Testis (tissue), 3 donors: ENCODE data around the gene KIF5C. TPM values are rescaled to one million over a fixed set of nuclear protein-coding genes. Genes with fewer than 3 reads are reported as not detected.

ENCODE experiments used
- DNase-seq: peaks from one replicate; pipeline ENCODE4 v3.0.0-alpha.2; 2019
- H3K27ac ChIP-seq, 2 donors: fragments of 200-600 bp; sonication (generic); one replicate each; pipeline ENCODE4 v1.5.1; 2019
- H3K27me3 ChIP-seq: fragments of 200-600 bp; sonication (generic); one replicate; pipeline ENCODE4 v1.5.1; 2019
- H3K36me3 ChIP-seq: fragments of 200-600 bp; sonication (generic); one replicate; pipeline ENCODE4 v1.5.1; 2017; ENCODE audit warnings: low read depth; ENCODE audit errors: missing control alignments
- H3K4me1 ChIP-seq: fragments of 200-600 bp; sonication (generic); one replicate; pipeline ENCODE4 v1.5.1; 2019
- H3K4me3 ChIP-seq, 2 donors: fragments of 200-600 bp; sonication (generic); one replicate each; pipeline ENCODE4 v1.5.1; 2017 to 2019
- H3K9me3 ChIP-seq: fragments of 200-600 bp; sonication (generic); one replicate; pipeline ENCODE4 v1.5.1; 2017
- POLR2A ChIP-seq: fragments of 450-650 bp; IDR thresholded peaks from one replicate; pipeline ENCODE4 v1.6.1; 2017; ENCODE audit warnings: antibody characterized with exemption, mild to moderate bottlenecking, moderate library complexity
- WGBS, 2 donors: methylation state at CpG; one replicate each; pipeline ENCODE4 v1.1.5; 2018; 5-methylcytosine and 5-hydroxymethylcytosine counted together
- intact Hi-C: fragments of 100-400 bp; cut with DNase I; formaldehyde crosslinking; loops from one replicate; pipeline ENCODE4 v1.15.1; 2023; ENCODE audit warnings: low total_unique reads
- polyA plus RNA-seq: library from polyadenylated mRNA; stranded (reverse); fragments of 350-450 nt; fragmentation: Illumina TruSeq; extraction: RNeasy Lipid Tissue Mini Kit (QIAGEN cat#74804); gene quantifications from one replicate; pipeline ENCODE4 v1.2.3, GENCODE V29; 2014; ENCODE audit warnings: low read depth, low replicate concordance; ENCODE audit not compliant: insufficient read depth
- total RNA-seq, 2 donors: library from RNA; depleted of rRNA; stranded (reverse); fragments of >200 nt; gene quantifications; one replicate each; pipeline ENCODE4 v1.2.3, GENCODE V29; 2016
- TF ChIP-seq, protein P1 (sequence below), 3 experiments: fragments of 450-650 bp in 2 of 3; fragments of 200-600 bp in 1 of 3; sonication (generic) in 1 of 3; IDR thresholded peaks; one replicate each; pipeline ENCODE4 v1.5.1; 2016 to 2019; ENCODE audit warnings: antibody characterized with exemption in 3 of 3, mild to moderate bottlenecking in 2 of 3, moderate library complexity in 1 of 3

Gene KIF5C
- total and polyA plus RNA-seq, 3 donors from 2014 or later, result 57.0 to 159 (median 146) TPM

DNA sequence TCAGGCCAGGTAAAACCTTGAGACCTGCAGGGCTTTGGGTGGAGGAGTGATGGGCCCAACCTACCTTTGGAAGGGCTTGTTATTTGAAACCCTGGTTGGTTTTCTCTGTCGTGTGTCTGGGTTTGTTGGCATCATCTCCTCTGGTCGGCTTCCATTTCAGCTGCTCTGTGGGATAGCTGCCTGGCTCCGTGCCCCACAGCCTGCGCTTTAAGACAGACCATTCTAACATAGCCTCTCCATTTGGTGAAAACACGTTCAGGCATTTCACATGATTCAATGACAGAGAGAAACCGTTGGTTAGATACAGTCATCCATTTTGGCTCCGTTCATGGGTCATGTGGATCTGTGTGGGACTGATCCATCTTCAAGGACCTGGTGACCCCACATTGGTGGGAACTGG, 126.5 kb downstream of the KIF5C start:
- WGBS, 2 donors, result 89 to 98% methylated on average over 7 of the region's 7 CpGs
- TF ChIP-seq, protein P1, sequence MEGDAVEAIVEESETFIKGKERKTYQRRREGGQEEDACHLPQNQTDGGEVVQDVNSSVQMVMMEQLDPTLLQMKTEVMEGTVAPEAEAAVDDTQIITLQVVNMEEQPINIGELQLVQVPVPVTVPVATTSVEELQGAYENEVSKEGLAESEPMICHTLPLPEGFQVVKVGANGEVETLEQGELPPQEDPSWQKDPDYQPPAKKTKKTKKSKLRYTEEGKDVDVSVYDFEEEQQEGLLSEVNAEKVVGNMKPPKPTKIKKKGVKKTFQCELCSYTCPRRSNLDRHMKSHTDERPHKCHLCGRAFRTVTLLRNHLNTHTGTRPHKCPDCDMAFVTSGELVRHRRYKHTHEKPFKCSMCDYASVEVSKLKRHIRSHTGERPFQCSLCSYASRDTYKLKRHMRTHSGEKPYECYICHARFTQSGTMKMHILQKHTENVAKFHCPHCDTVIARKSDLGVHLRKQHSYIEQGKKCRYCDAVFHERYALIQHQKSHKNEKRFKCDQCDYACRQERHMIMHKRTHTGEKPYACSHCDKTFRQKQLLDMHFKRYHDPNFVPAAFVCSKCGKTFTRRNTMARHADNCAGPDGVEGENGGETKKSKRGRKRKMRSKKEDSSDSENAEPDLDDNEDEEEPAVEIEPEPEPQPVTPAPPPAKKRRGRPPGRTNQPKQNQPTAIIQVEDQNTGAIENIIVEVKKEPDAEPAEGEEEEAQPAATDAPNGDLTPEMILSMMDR (IDR thresholded peaks at IDR 0.05), result no peak
- no peak for TF ChIP-seq POLR2A
- Histone ChIP-seq H3K4me1 (peaks cover 3% of the 10 kb centered on the region), H3K4me3 (no peak overlapping the region), H3K36me3 (no peaks in the 10 kb centered on the region), H3K27ac (no peak overlapping the region), H3K27me3 (no peaks in the 10 kb centered on the region), H3K9me3 (no peaks in the 10 kb centered on the region)
- intact Hi-C loops, result no loop called here
- DNase-seq, result no peak

DNA sequence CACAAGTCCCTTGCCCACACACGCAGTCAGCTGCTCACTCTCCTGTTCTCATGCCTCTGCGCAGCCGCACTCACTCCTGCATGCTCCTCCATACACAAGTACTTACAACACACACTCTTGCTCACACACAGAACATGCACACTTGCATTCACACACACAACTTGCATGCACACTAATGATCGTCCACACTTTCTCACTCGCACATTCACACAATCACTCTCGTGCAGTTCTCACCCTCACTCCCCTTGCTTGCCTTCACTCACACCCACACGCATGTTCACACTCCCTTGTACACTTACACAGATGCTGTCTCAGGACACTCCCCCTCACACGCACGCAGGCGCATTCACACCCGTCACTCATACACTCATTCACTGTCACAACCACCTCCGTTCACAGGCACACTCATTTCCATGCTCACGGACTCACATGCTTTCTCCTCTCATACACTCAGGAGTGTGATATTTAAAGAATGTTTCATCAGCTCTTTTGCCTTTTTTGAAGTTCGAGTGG, 127.4 kb downstream of the KIF5C start:
- no peak overlapping the region for H3K4me3 ChIP-seq
- 90 to 97% methylated on average over 14 of the region's 14 CpGs for WGBS, 2 donors
- DNase-seq, result no peak

DNA sequence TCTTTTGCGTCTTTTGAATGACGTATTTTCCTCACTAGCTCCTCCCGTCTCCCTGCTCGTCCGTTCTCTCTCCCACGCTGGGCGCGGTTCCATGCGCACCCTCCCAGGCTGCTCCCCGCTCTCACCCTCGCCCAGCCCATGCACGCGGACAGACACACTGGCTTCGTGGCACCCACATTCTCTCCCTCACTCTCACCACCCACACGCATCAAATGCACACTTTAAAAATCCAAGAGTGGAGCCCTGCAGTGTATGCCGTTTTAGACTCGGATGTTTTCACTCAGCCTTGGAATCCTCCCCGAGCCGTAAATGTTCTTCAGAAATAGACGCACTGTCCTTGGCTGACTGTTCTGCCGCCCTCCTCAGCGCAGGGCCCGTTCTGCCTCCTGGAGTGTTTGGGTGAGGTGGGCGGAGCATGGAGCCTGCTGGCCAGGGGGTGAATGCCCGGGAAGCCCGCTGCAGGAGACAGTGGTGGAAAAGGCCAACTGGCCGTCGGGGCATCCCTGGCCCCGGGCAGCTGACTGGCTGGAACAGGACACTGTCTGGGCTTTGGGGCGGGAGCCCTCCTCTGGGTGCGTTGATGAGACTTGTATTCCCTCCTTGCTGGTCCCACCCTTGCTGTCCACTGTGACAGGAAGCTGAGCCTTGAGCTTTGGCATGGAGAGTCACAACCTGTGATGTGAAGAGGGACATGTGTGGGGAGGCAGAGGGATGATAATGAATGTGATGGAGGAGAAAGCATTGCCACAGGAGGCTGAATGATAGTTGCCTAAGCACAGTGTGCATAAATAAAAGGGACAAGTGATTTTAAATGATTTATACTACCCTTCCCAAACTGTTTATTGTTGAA, 128.1 kb downstream of the KIF5C start:
- Histone ChIP-seq H3K27me3 (no peaks in the 10 kb centered on the region), H3K4me1 (peaks cover 3% of the 10 kb centered on the region), H3K36me3 (no peaks in the 10 kb centered on the region), H3K9me3 (no peaks in the 10 kb centered on the region), H3K27ac (no peak overlapping the region), H3K4me3 (no peak overlapping the region)
- DNase-seq, result no peak
- TF ChIP-seq, protein P1 (IDR thresholded peaks at IDR 0.05), result no peak
- intact Hi-C loops, result no loop called here
- 89 to 93% methylated on average over 29 to 31 of the region's 31 CpGs for WGBS, 2 donors

More for the DNA sequence above, 127.4 kb downstream of the KIF5C start:
- Histone ChIP-seq H3K27ac (no peak overlapping the region), H3K9me3 (no peaks in the 10 kb centered on the region), H3K4me1 (peaks cover 3% of the 10 kb centered on the region), H3K27me3 (no peaks in the 10 kb centered on the region), H3K36me3 (no peaks in the 10 kb centered on the region)
- no peak for TF ChIP-seq POLR2A
- TF ChIP-seq, protein P1 (IDR thresholded peaks at IDR 0.05), result no peak
- intact Hi-C loops, result no loop called here

DNA sequence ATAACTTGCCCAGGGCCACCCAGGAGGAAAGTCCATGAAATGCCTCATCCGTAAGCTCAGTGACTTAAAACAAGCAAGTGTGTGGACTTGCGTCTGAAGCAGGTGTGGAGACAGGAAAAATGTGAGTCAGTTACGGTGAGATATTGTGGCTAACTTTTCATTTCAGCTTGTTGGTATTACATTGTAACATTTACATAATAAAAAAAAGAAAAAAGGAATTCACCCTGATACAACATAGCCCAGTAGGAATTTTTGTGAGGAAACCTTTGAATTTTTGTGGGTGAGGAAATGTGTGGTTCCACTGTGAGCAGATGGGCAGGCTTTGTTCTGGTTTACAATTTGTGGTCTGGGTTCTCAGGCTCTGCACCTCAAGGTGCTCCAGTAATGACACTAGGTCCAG, 129.8 kb downstream of the KIF5C start:
- no peaks in the 10 kb centered on the region for H3K27me3 ChIP-seq
- H3K27ac ChIP-seq, result no peak overlapping the region
- no peaks in the 10 kb centered on the region for H3K9me3 ChIP-seq
- WGBS, 2 donors, result 67 to 69% methylated on average over 3 of the region's 3 CpGs
- TF ChIP-seq POLR2A, result no peak
- TF ChIP-seq, protein P1 (IDR thresholded peaks at IDR 0.05), result no peak
- H3K4me3 ChIP-seq, result no peak overlapping the region
- peaks cover 3% of the 10 kb centered on the region for H3K4me1 ChIP-seq
- DNase-seq, result no peak
- no peaks in the 10 kb centered on the region for H3K36me3 ChIP-seq
- intact Hi-C loops, result no loop called here
